Fibroblast of lung (primary cell): ENCODE results near the gene RIPOR3. TPM values are rescaled to one million over a fixed set of nuclear protein-coding genes. Genes with fewer than 3 reads are reported as not detected.
A peak's percentile ranks its signal among the peaks of the same experiment; 100 is the strongest.

ENCODE experiments used
- DNase-seq, 2 donors: peaks; one replicate each; pipeline versions ENCODE4 v3.0.0 to v3.0.0-alpha.2; 2010; ENCODE audit warnings: low read depth in 2 of 2
- H2AFZ ChIP-seq: 2 replicates; pipeline ENCODE4 v1.5.1; 2012; ENCODE audit warnings: low read length, control low read depth, inconsistent platforms
- H3K27ac ChIP-seq: 2 replicates; pipeline ENCODE4 v1.5.1; 2011; ENCODE audit warnings: low read length, control low read depth; ENCODE audit not compliant: insufficient read depth
- H3K27me3 ChIP-seq: 2 replicates; pipeline ENCODE4 v1.5.1; 2011; ENCODE audit warnings: mild to moderate bottlenecking, low read length; ENCODE audit not compliant: control insufficient read depth, insufficient read depth
- H3K36me3 ChIP-seq: 2 replicates; pipeline ENCODE4 v1.5.1; 2011; ENCODE audit warnings: low read length; ENCODE audit not compliant: control insufficient read depth, insufficient read depth
- H3K4me1 ChIP-seq: 2 replicates; pipeline ENCODE4 v1.5.1; 2011; ENCODE audit warnings: low read length; ENCODE audit not compliant: control insufficient read depth, insufficient read depth; ENCODE audit errors: extremely low read depth
- H3K4me2 ChIP-seq: 2 replicates; pipeline ENCODE4 v1.5.1; 2011; ENCODE audit warnings: low read length, control low read depth; ENCODE audit not compliant: insufficient read depth; ENCODE audit errors: extremely low read depth
- H3K4me3 ChIP-seq, 4 experiments: fragments of 200-600 bp in 1 of 4; sonication (generic) in 1 of 4; replicated peaks in 1 of 4; 2 replicates each; pipeline ENCODE4 v1.5.1; 2011 to 2016; ENCODE audit warnings: low read length in 4 of 4, low read depth in 3 of 4, mild to moderate bottlenecking in 3 of 4, control low read depth in 2 of 4, inconsistent platforms in 1 of 4, mixed read lengths in 1 of 4; ENCODE audit not compliant: insufficient read depth in 1 of 4; ENCODE audit errors: control extremely low read depth in 1 of 4
- H3K79me2 ChIP-seq: 2 replicates; pipeline ENCODE4 v1.5.1; 2012; ENCODE audit warnings: mild to moderate bottlenecking, low read length, inconsistent platforms; ENCODE audit not compliant: control insufficient read depth, insufficient read depth
- H3K9ac ChIP-seq: 2 replicates; pipeline ENCODE4 v1.5.1; 2011; ENCODE audit warnings: mild to moderate bottlenecking, low read length, control low read depth; ENCODE audit not compliant: insufficient read depth
- H3K9me3 ChIP-seq: 2 replicates; pipeline ENCODE4 v1.5.1; 2012; ENCODE audit warnings: low read depth, low read length; ENCODE audit not compliant: control insufficient read depth, insufficient read depth
- H4K20me1 ChIP-seq: 2 replicates; pipeline ENCODE4 v1.5.1; 2011; ENCODE audit warnings: low read length; ENCODE audit not compliant: control insufficient read depth, insufficient read depth; ENCODE audit errors: extremely low read depth
- CTCF ChIP-seq, 2 donors: IDR thresholded peaks in 1 of 2; conservative IDR thresholded peaks in 1 of 2; 1 replicate in 1 of 2; 2 replicates in 1 of 2; pipeline ENCODE4 v1.5.1; 2011 to 2012; ENCODE audit warnings: low read length in 2 of 2, control low read depth in 1 of 2, inconsistent platforms in 1 of 2, low read depth in 1 of 2, mild to moderate bottlenecking in 1 of 2
- EZH2 ChIP-seq: IDR thresholded peaks from 2 replicates; pipeline ENCODE4 v1.5.1; 2012; ENCODE audit warnings: low read length, control low read depth, mild to moderate bottlenecking; ENCODE audit errors: missing control alignments
- polyA plus RNA-seq, 2 donors: library from polyadenylated mRNA; depleted of rRNA in 1 of 2; stranded (reverse) in 1 of 2; unstranded in 1 of 2; fragments of >200 nt; gene quantifications; 2 replicates each; pipeline ENCODE4 v1.2.1, GENCODE V29; 2011 to 2012; ENCODE audit warnings: missing spikeins in 1 of 2
- total RNA-seq: library from RNA; depleted of rRNA; stranded (reverse); fragments of >200 nt; gene quantifications from 2 replicates; pipeline ENCODE4 v1.2.1, GENCODE V29; 2014

Gene RIPOR3
- total and polyA plus RNA-seq, 2 donors (not counting 1 experiment from before 2014, with no cell fraction given) = 2.0 to 4.1 TPM

- no peak for DNase-seq
- Histone ChIP-seq H3K4me3 (no peak overlapping the region), H3K4me1 (no peaks in the 10 kb centered on the region), H3K9ac (no peak overlapping the region), H2AFZ (no peak overlapping the region), H3K27me3 (no peaks in the 10 kb centered on the region), H3K27ac (no peak overlapping the region), H3K4me2 (no peak overlapping the region), H3K9me3 (no peaks in the 10 kb centered on the region), H3K79me2 (no peaks in the 10 kb centered on the region), H4K20me1 (no peaks in the 10 kb centered on the region), H3K36me3 (no peaks in the 10 kb centered on the region)
- no peak for TF ChIP-seq CTCF (conservative IDR thresholded peaks at IDR 0.05 in 1 of 2, IDR thresholded peaks at IDR 0.05 in 1 of 2; ENCODE audit: low read depth in 1 of 2, low read length in 2 of 2)
- no peak for TF ChIP-seq EZH2
These were observed 63.6 kb downstream of the RIPOR3 start for GRCh38 chr20:50627747-50628146.

- H3K79me2 ChIP-seq = no peaks in the 10 kb centered on the region
- no peak overlapping the region for H3K27ac ChIP-seq
- no peak overlapping the region for H3K4me3 ChIP-seq
- H3K9me3 ChIP-seq = no peaks in the 10 kb centered on the region
- H3K4me1 ChIP-seq = no peaks in the 10 kb centered on the region
- peak; percentile 64 to 73 for TF ChIP-seq CTCF (conservative IDR thresholded peaks at IDR 0.05 in 1 of 2, IDR thresholded peaks at IDR 0.05 in 1 of 2; ENCODE audit: low read depth in 1 of 2, low read length in 2 of 2)
- TF ChIP-seq EZH2 = no peak
- no peaks in the 10 kb centered on the region for H4K20me1 ChIP-seq
- H3K9ac ChIP-seq = no peak overlapping the region
- no peak overlapping the region for H3K4me2 ChIP-seq
- H3K36me3 ChIP-seq = no peaks in the 10 kb centered on the region
- no peak overlapping the region for H2AFZ ChIP-seq
- no peaks in the 10 kb centered on the region for H3K27me3 ChIP-seq
- DNase-seq = peak; percentile 23 to 49
These were observed 65.2 kb downstream of the RIPOR3 start for GRCh38 chr20:50625986-50626677.

- DNase-seq = no peak
- no peak overlapping the region for H3K9ac ChIP-seq
- H4K20me1 ChIP-seq = no peaks in the 10 kb centered on the region
- no peaks in the 10 kb centered on the region for H3K27me3 ChIP-seq
- no peak overlapping the region for H3K27ac ChIP-seq
- H3K36me3 ChIP-seq = no peaks in the 10 kb centered on the region
- TF ChIP-seq CTCF (conservative IDR thresholded peaks at IDR 0.05 in 1 of 2, IDR thresholded peaks at IDR 0.05 in 1 of 2; ENCODE audit: low read depth in 1 of 2, low read length in 2 of 2) = no peak
- TF ChIP-seq EZH2 = no peak
- no peak overlapping the region for H3K4me2 ChIP-seq
- no peaks in the 10 kb centered on the region for H3K9me3 ChIP-seq
- no peak overlapping the region for H3K4me3 ChIP-seq
- no peaks in the 10 kb centered on the region for H3K79me2 ChIP-seq
- H3K4me1 ChIP-seq = no peaks in the 10 kb centered on the region
- H2AFZ ChIP-seq = no peak overlapping the region
These were observed 66.9 kb downstream of the RIPOR3 start for GRCh38 chr20:50624351-50625016.
